H54 (cell line): ENCODE data around the gene FBXL17.
"Not testable (repeated sequence)": the region's sequence is repeated elsewhere in the genome, so short reads cannot be mapped to it uniquely, and the experiment has no call there.

ENCODE experiments used
- DNase-seq: peaks from one replicate; pipeline ENCODE4 v3.0.0; 2011; ENCODE audit warnings: low spot score, mixed read lengths; ENCODE audit not compliant: insufficient read length
- FAIRE-seq: peaks from 3 replicates; lab custom pipeline; 2011; peaks lifted over from hg19 to GRCh38; lab: Jason Lieb, UNC
- POLR2A ChIP-seq: IDR thresholded peaks from 2 replicates; pipeline ENCODE4 v1.6.1; 2011; ENCODE audit warnings: low read depth, mild to moderate bottlenecking, low read length

FBXL17 gene

GRCh38 chr5:108222011-108222410 lies 159.9 kb downstream of the FBXL17 start:
- no peak for TF ChIP-seq POLR2A
- no peak for FAIRE-seq
- no peak for DNase-seq

- FAIRE-seq (no peak), DNase-seq (no peak)
- TF ChIP-seq POLR2A = no peak
These were observed 161.1 kb downstream of the FBXL17 start for GRCh38 chr5:108220834-108221233.

DNA sequence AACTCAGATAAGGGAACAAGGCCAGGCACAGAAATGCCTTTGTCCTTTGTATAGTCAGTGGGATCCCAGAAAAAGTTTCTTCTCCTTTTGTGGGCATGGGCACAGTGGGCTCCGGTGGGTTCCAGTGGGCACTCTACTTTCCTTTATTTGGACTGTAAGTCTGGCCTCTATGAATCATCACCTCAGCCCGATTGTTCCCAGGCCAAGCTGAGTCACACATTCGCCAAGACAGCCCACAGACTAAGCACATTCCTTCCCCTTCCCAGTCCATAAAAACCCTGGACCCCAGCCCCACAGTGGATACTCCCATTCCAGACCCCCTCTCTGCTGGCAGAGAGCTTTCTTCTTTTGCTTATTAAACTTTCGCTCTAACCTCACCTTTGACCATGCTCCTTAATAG lies 165.0 kb downstream of the FBXL17 start:
- DNase-seq = peak; percentile 16
- no peak for TF ChIP-seq POLR2A
- FAIRE-seq = peak; percentile 95

GRCh38 chr5:108214857-108215256 lies 167.0 kb downstream of the FBXL17 start:
- DNase-seq = no peak

GRCh38 chr5:108212775-108213346 lies 169.0 kb downstream of the FBXL17 start:
- no peak for DNase-seq
- FAIRE-seq = no peak
- no peak for TF ChIP-seq POLR2A

More at GRCh38 chr5:108214857-108215256, 167.0 kb downstream of the FBXL17 start:
- no peak for TF ChIP-seq POLR2A
- FAIRE-seq = no peak

DNA sequence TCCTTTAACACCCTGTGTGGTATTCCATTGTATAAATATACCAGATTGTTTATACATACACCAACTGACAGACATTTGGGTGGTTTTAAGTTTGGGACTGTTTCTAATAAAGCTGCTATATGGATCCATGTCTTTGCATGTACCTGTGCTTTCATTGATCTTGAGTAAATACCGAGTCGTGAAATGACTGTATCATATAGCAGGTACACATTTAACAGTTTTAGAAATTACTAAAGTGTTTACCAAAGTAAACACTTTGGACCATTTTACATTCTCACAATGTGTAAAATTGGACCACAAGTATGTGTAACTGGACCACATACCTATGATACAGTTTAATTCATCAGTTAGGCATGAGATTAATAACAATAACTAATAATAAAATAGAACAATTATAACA lies 175.2 kb downstream of the FBXL17 start:
- DNase-seq = no peak
- TF ChIP-seq POLR2A = no peak
- no peak for FAIRE-seq

DNA sequence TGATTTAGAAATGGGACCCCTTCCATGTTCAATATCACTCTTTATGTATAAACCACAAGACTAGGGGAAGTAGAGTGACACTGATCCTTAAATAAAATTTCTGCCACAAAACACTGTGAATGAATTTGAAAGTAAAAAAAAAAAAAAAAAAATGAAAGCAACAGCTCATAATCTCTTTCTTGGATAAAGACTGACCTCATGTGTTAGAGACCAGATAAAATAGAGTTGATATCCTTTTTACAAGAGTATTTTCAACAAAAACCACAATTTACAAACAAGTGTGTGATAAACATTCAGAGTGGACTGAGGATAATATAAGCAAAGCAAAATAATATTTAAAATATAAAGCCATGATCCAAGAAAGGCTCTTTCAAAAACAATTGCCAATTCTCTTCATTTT lies 180.2 kb downstream of the FBXL17 start:
- no peak for DNase-seq
- no peak for TF ChIP-seq POLR2A
- no peak for FAIRE-seq

DNA sequence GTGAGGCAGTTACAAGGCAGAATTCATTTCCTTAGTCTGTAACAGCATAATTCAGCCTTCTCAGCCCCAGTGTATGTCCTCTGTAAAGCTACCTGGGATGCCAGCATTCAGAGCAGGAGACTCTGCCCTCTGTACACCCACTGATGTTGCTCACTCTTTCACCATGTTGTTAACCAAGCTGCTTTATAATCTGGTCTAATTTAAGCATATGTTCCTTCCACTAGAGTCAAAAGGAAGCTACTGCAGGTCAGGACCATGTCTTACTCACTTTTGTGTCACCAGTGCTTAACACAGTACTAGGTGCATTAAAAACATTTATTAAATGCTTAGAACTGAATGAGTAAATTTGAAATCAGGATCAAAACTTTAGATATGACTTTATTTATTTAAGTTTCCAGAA lies 185.6 kb downstream of the FBXL17 start:
- DNase-seq (no peak), FAIRE-seq (peak; percentile 58)
- TF ChIP-seq POLR2A = no peak

DNA sequence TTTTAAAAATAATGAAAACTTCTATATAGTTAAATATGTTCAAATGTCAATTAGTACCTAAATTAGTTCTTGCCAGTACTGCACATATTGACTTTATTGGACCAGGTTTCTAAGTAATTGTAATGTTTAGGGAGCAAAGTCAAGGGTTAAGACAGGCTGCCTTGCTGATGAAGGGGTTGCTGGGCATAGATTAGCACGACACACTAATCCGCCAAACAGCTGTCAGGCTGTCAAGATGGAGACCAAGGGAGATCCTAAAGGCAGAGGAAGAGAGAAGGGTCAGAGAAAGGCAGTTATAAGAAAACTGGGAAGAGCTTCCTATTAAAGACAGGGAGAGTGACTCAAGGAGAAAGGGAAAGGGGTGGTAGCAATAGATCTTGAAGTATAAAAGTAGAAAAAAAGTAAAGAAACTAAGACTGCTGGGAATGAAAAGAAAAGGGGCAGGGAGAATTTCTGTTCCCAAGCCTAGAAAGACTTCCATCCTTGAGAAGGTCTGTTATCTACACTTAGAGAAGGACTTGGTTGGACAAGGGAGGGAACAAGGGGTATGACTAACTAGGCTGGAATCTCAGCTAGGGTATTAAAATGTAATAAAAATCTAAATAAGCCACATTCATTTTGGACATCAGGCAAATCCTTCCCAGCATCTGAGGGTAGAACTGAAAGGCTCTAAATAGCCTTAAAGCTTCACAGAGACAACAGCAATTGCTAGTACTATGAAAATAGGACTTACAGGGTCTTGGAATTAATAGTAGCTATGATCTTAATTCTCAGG lies 188.7 kb downstream of the FBXL17 start:
- DNase-seq (peak; percentile 12), FAIRE-seq (peak; percentile 77)
- no peak for TF ChIP-seq POLR2A

DNA sequence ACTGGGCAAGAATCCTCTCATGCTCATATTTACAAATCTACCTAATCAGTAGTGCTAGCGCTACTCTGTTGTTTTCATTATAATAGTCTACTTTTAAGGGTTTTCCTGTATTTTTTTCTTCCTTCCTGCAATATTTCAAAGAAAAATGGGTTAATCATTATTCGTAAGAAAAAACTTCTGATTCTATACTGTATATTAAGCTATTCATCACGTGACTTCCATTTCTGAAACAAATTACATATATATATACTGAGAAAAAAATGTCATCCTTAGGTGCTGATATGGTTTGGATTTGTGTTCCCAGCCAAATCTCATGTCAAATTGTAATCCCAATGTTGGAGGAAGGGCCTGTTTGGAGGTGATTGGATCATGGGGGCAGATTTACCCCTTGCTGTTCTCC lies 197.0 kb downstream of the FBXL17 start:
- FAIRE-seq (no peak), DNase-seq (no peak)
- TF ChIP-seq POLR2A = no peak

DNA sequence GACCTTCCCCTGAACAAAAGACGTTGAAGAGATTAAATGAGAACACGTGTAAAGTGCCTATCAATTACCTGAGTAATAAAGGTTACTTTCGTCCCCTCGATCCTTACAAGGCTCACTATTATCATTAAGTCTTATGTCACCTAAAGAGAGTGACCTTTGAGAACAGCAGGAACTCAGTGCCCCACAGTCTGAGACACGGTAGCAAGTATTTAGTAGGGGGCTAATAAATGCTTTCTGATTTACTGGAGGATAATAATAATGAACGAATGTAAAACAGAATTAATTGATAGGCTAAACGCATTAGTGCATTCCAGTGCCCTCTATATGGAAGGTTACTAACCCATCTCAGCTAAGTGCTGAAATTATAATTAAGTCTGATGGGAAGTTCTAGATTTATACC lies 199.9 kb downstream of the FBXL17 start:
- FAIRE-seq (no peak), DNase-seq (no peak)
- TF ChIP-seq POLR2A = no peak

DNA sequence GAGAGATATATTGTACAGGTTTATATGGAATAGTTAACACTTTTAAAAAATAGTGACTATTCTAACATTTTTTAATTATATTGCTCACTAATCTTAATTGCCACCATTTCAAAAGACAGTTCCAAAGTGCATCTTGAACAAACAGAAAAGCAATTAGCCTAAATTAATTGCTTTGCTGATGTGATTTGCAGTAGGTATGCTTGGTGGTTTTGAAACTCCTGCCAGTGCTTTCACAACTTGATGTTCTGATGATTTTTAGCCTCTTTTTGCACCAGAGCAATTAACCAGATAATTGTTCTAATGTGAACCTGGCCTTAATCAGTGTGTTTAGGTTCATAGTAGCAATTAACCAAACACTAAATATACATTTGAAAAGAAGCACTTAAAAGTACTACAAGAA lies 207.6 kb downstream of the FBXL17 start:
- no peak for DNase-seq
- no peak for FAIRE-seq
- TF ChIP-seq POLR2A = no peak

DNA sequence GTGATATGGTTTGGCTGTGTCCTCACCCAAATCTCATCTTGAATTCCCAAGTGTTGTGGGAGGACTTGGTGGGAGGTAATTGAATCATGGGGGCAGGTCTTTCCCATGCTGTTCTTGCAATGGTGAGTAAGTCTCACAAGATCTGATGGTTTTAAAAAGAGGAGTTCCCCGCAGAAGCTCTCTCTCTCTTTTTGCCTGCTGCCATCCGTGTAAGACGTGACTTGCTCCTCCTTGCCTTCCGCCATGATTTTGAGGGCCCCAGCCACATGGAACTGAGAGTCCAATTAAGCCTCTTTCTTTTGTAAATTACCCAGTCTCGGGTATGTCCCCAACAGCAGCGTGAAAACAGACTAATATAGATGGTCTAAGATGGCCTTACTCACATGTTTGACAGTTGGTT lies 210.1 kb downstream of the FBXL17 start:
- TF ChIP-seq POLR2A = no peak
- DNase-seq (no peak), FAIRE-seq (no peak)

GRCh38 chr5:108168915-108169314 lies 213.0 kb downstream of the FBXL17 start:
- TF ChIP-seq POLR2A = no peak
- DNase-seq (no peak), FAIRE-seq (no peak)

GRCh38 chr5:108167174-108167573 lies 214.7 kb downstream of the FBXL17 start:
- no peak for TF ChIP-seq POLR2A
- FAIRE-seq = no peak

GRCh38 chr5:108164574-108164973 lies 217.3 kb downstream of the FBXL17 start:
- FAIRE-seq = no peak
- no peak for DNase-seq
- TF ChIP-seq POLR2A = no peak

More at GRCh38 chr5:108167174-108167573, 214.7 kb downstream of the FBXL17 start:
- DNase-seq = no peak

DNA sequence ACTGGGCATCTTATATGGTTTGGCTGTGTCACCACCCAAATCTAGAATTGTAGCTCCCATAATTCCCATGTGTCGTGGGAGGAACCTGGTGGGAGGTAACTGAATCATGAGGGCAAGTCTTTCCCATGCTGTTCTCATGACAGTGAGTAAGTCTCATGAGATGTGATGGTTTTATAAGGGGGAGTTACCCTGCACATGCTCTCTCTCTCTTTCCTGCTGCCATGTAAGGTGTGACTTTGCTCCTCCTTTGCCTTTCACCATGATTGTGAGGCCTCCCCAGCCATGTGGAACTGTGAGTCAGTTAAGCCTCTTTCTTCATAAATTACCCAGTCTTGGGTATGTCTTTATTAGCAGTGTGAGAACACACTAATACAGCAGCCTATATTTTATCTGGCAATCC lies 229.0 kb downstream of the FBXL17 start:
- DNase-seq, FAIRE-seq: not testable (repeated sequence)
